GM12892 (cell line): Measurements from ENCODE around the gene CTSW.

ENCODE experiments used
- POLR2A ChIP-seq: IDR thresholded peaks from 2 replicates; pipeline ENCODE4 v1.6.1; 2011; ENCODE audit warnings: low read depth, low read length, control low read depth
- POLR2AphosphoS5 ChIP-seq: IDR thresholded peaks from 2 replicates; pipeline ENCODE4 v1.6.1; 2011; ENCODE audit warnings: low read depth, low read length, control low read depth
- TAF1 ChIP-seq: IDR thresholded peaks from 2 replicates; pipeline ENCODE4 v1.6.1; 2011; ENCODE audit warnings: low read depth, mild to moderate bottlenecking, control low read depth, low read length, borderline replicate concordance

- TF ChIP-seq POLR2A, result no peak
- TF ChIP-seq POLR2AphosphoS5, result no peak
- no peak for TF ChIP-seq TAF1
Measured at GRCh38 chr11:65899356-65900124, 19.9 kb downstream of the CTSW start.
